ENCODE results near the gene PLAAT4.

The PLAAT4 gene

GRCh38 chr11:63589000-63589399 lies 52.4 kb downstream of the PLAAT4 start:
- no peaks in the 10 kb centered on the region for H3K27me3 ChIP-seq (ENCODE audit: control insufficient read depth, insufficient read depth, low read length)
- DNase-seq (ENCODE audit: low read depth, low spot score) = no peak
- no peaks in the 10 kb centered on the region for H3K9me3 ChIP-seq (ENCODE audit: control insufficient read depth, insufficient read depth, low read length)
- H3K4me1 ChIP-seq (ENCODE audit: control insufficient read depth, insufficient read depth, low read length) = no peaks in the 10 kb centered on the region
- peaks cover 3% of the 10 kb centered on the region for H3K36me3 ChIP-seq (ENCODE audit: control insufficient read depth, insufficient read depth, low read length)
- no CpG with 5 or more reads among the region's 3 CpGs for WGBS (ENCODE audit: insufficient coverage, insufficient read length)
- H3K27ac ChIP-seq (ENCODE audit: low read length) = no peak overlapping the region
- H3K4me3 ChIP-seq (ENCODE audit: low read length) = no peak overlapping the region

- WGBS (ENCODE audit: insufficient coverage, insufficient read length) = no CpG with 5 or more reads among the region's 18 CpGs
Measured at GRCh38 chr11:63590024-63590788, 53.6 kb downstream of the PLAAT4 start.

GRCh38 chr11:63592975-63593395 lies 56.4 kb downstream of the PLAAT4 start:
- WGBS (ENCODE audit: insufficient coverage, insufficient read length) = no CpG with 5 or more reads among the region's 4 CpGs
- Histone ChIP-seq H3K36me3 (ENCODE audit: control insufficient read depth, insufficient read depth, low read length) (peaks cover 9% of the 10 kb centered on the region), H3K27ac (ENCODE audit: low read length) (no peak overlapping the region), H3K4me3 (ENCODE audit: low read length) (no peak overlapping the region), H3K4me1 (ENCODE audit: control insufficient read depth, insufficient read depth, low read length) (no peaks in the 10 kb centered on the region), H3K9me3 (ENCODE audit: control insufficient read depth, insufficient read depth, low read length) (no peaks in the 10 kb centered on the region), H3K27me3 (ENCODE audit: control insufficient read depth, insufficient read depth, low read length) (no peaks in the 10 kb centered on the region)
- no peak for DNase-seq (ENCODE audit: low read depth, low spot score)

More at GRCh38 chr11:63590024-63590788, 53.6 kb downstream of the PLAAT4 start:
- H3K4me1 ChIP-seq (ENCODE audit: control insufficient read depth, insufficient read depth, low read length) = no peaks in the 10 kb centered on the region
- peaks cover 3% of the 10 kb centered on the region for H3K36me3 ChIP-seq (ENCODE audit: control insufficient read depth, insufficient read depth, low read length)
- no peak for DNase-seq (ENCODE audit: low read depth, low spot score)
- no peaks in the 10 kb centered on the region for H3K27me3 ChIP-seq (ENCODE audit: control insufficient read depth, insufficient read depth, low read length)
- H3K9me3 ChIP-seq (ENCODE audit: control insufficient read depth, insufficient read depth, low read length) = no peaks in the 10 kb centered on the region
- H3K4me3 ChIP-seq (ENCODE audit: low read length) = no peak overlapping the region
- H3K27ac ChIP-seq (ENCODE audit: low read length) = no peak overlapping the region

GRCh38 chr11:63595296-63595695 lies 58.7 kb downstream of the PLAAT4 start:
- no CpG with 5 or more reads among the region's 4 CpGs for WGBS (ENCODE audit: insufficient coverage, insufficient read length)
- Histone ChIP-seq H3K9me3 (ENCODE audit: control insufficient read depth, insufficient read depth, low read length) (no peaks in the 10 kb centered on the region), H3K27me3 (ENCODE audit: control insufficient read depth, insufficient read depth, low read length) (no peaks in the 10 kb centered on the region), H3K4me1 (ENCODE audit: control insufficient read depth, insufficient read depth, low read length) (no peaks in the 10 kb centered on the region), H3K27ac (ENCODE audit: low read length) (no peak overlapping the region), H3K4me3 (ENCODE audit: low read length) (no peak overlapping the region), H3K36me3 (ENCODE audit: control insufficient read depth, insufficient read depth, low read length) (peaks cover 11% of the 10 kb centered on the region; the same call in 1 of the 2 replicates)
- DNase-seq (ENCODE audit: low read depth, low spot score) = no peak

Measured in iPS DF 6.9 (cell line).